ENCODE results near the gene LAD1. TPM values are rescaled to one million over a fixed set of nuclear protein-coding genes. Genes with fewer than 3 reads are reported as not detected.

LAD1 gene
- total and polyA plus RNA-seq, 2 of the 13 experiments (the other 11 are each of a cell fraction or from before 2014, with no cell fraction given): 10.8 to 65.6 TPM

DNA sequence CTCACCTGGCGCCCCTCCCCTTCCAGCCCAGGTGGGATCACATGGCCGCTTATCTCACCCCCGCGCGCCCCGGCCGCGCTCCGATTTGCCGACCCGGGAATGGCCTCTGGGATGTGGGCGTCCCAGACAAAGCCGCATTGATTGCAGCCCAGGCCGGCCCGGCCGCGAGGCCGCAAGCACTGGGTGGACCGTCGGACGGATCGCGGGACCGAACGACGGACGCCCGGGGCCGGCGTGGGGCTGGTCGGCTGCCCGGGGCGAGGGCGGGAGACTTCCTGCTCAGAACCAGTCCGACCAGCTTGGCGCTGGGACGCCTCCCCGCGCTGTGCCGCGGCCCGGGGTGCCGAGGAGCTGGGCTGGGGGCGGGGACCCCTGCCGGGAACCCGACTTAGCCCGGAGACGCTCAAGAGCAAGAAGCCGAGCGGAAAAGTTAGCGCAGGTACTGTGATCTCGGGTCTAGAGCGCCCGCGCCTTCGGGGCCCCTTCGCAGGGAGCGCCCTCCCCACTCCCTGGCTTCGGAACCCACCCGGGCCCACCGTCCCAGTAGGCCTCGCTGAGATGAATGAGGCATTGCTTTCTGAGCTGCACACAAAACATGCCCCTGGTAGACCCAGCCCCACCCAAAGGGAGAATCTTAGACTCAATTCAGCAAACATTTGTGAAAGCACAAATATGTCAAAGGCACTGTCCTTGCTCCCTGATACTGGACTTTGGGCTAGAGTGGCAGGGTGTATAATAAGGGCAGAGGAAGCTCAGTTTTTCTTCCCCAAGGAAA lies 415 bp upstream of the LAD1 start (continued):
- TF ChIP-seq PRDM4 (CRISPR knock-in tag; IDR thresholded peaks at IDR 0.05; ENCODE audit: borderline replicate concordance) (no peak), YEATS4 (CRISPR knock-in tag; IDR thresholded peaks at IDR 0.05; ENCODE audit: borderline replicate concordance) (peak; percentile 61; the same call in 1 of the 2 replicates), NFYC (CRISPR knock-in tag; IDR thresholded peaks at IDR 0.05) (no peak), GATAD2A (CRISPR knock-in tag; IDR thresholded peaks at IDR 0.05) (peak; percentile 36; the same call in 1 of the 2 replicates), ZNF687 (CRISPR knock-in tag; IDR thresholded peaks at IDR 0.05) (peak; percentile 94), ZNF205 (CRISPR knock-in tag; IDR thresholded peaks at IDR 0.05) (peak; percentile 29; the same call in 1 of the 2 replicates), ZMYM3 (CRISPR knock-in tag; IDR thresholded peaks at IDR 0.05) (0 out of 2 replicates have a peak, but pooled peaks have one; percentile 9), ZNF354B (CRISPR knock-in tag; IDR thresholded peaks at IDR 0.05) (no peak), NCOA1 (CRISPR knock-in tag; IDR thresholded peaks at IDR 0.05) (no peak), SMAD9 (CRISPR knock-in tag; IDR thresholded peaks at IDR 0.05) (no peak), ZNF775 (CRISPR knock-in tag; IDR thresholded peaks at IDR 0.05; ENCODE audit: borderline replicate concordance) (no peak), SCMH1 (CRISPR knock-in tag; IDR thresholded peaks at IDR 0.05; ENCODE audit: borderline replicate concordance) (no peak), ZNF501 (CRISPR knock-in tag; IDR thresholded peaks at IDR 0.05) (peak; percentile 69), MATR3 (CRISPR knock-in tag; IDR thresholded peaks at IDR 0.05) (no peak), ZNF678 (CRISPR knock-in tag; IDR thresholded peaks at IDR 0.05) (no peak), KDM4B (CRISPR knock-in tag; IDR thresholded peaks at IDR 0.05) (no peak), MYPOP (CRISPR knock-in tag; IDR thresholded peaks at IDR 0.05) (peak; percentile 71; the same call in 1 of the 2 replicates), NFE2L1 (CRISPR knock-in tag; IDR thresholded peaks at IDR 0.05; ENCODE audit: borderline replicate concordance) (no peak)
- TF ChIP-seq, protein P1, sequence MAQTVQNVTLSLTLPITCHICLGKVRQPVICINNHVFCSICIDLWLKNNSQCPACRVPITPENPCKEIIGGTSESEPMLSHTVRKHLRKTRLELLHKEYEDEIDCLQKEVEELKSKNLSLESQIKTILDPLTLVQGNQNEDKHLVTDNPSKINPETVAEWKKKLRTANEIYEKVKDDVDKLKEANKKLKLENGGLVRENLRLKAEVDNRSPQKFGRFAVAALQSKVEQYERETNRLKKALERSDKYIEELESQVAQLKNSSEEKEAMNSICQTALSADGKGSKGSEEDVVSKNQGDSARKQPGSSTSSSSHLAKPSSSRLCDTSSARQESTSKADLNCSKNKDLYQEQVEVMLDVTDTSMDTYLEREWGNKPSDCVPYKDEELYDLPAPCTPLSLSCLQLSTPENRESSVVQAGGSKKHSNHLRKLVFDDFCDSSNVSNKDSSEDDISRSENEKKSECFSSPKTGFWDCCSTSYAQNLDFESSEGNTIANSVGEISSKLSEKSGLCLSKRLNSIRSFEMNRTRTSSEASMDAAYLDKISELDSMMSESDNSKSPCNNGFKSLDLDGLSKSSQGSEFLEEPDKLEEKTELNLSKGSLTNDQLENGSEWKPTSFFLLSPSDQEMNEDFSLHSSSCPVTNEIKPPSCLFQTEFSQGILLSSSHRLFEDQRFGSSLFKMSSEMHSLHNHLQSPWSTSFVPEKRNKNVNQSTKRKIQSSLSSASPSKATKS (CRISPR knock-in tag; IDR thresholded peaks at IDR 0.05): no peak; the same call in 1 of the 2 replicates
- TF ChIP-seq, protein P2, sequence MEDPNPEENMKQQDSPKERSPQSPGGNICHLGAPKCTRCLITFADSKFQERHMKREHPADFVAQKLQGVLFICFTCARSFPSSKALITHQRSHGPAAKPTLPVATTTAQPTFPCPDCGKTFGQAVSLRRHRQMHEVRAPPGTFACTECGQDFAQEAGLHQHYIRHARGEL (CRISPR knock-in tag; IDR thresholded peaks at IDR 0.05): no peak

All from HepG2 (cell line).